RPMI7951 (cell line): Measurements from ENCODE around the gene ATG101. TPM values are rescaled to one million over a fixed set of nuclear protein-coding genes. Genes with fewer than 3 reads are reported as not detected.
"Not testable (repeated sequence)": the region's sequence is repeated elsewhere in the genome, so short reads cannot be mapped to it uniquely, and the experiment has no call there.

Experiments used
- DNase-seq: peaks from one replicate; pipeline ENCODE4 v3.0.0-alpha.2; 2012; ENCODE audit warnings: low read depth
- total RNA-seq: library from RNA; depleted of rRNA; stranded (reverse); fragments of >200 nt; shearing (Covaris generic); gene quantifications from 2 replicates; pipeline ENCODE4 v1.2.3, GENCODE V29; 2014; rRNA removed

Gene ATG101
- total RNA-seq, 1 experiment from 2014 or later, result 46.5 TPM

DNA sequence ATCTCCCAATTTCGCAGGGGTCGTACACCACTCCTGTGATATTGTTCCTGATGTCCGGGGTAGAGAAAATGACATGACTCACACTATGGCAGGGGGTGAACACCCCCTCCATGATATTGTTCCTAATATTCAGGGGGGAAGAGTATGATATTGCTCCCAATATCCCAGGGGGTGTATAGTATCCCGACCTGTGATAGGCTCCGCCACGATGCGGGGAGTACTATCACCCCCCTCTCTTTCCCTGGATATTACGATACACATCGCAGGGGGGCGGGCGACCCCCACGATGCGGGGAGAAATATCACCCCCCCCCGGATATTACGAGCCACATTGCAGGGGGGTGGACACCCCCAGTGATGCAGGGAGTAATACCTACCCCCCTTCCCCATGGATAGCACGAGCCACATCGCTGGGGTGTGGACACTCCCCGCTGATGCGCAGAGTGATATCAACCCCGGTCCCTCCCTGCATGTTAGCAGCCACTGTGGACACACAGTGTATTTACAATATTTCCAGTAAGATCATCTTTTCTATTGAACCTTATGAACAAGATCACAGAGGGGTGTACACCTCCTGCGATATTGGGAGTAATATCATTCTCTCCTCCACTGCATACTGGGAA, 27.4 kb downstream of the ATG101 start:
- no peak for DNase-seq

DNA sequence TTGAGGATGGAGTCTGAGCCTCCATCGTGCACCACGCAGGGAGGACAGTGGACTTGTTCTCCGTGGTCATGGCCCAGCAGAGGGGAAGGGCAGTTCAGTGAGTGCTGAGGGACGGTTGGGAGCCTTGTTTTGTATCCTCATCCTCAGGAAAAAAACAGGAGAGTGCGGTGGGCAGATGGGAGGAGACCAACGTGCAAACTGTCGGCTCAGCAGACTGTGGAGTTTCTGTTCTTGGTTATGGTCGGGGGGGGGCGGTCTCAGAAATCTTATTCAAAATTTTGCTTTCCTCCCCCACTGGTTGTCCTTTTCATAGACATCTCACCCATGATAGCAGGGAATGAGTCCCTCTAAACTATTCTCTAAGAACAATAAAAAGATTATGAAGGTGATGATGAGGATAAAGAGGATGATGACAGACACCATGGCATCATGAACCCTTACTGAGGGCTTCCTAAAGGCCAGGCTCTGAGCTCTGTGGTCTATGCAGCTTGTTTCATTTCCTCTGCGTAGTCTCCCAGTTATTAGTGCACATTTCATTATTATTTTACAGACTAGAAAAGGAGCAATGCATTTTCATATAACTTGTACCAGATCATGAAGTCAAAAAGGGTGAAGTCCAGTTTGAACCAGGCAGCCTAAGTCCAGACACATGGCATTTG, 34.8 kb downstream of the ATG101 start:
- not testable (repeated sequence) for DNase-seq

DNA sequence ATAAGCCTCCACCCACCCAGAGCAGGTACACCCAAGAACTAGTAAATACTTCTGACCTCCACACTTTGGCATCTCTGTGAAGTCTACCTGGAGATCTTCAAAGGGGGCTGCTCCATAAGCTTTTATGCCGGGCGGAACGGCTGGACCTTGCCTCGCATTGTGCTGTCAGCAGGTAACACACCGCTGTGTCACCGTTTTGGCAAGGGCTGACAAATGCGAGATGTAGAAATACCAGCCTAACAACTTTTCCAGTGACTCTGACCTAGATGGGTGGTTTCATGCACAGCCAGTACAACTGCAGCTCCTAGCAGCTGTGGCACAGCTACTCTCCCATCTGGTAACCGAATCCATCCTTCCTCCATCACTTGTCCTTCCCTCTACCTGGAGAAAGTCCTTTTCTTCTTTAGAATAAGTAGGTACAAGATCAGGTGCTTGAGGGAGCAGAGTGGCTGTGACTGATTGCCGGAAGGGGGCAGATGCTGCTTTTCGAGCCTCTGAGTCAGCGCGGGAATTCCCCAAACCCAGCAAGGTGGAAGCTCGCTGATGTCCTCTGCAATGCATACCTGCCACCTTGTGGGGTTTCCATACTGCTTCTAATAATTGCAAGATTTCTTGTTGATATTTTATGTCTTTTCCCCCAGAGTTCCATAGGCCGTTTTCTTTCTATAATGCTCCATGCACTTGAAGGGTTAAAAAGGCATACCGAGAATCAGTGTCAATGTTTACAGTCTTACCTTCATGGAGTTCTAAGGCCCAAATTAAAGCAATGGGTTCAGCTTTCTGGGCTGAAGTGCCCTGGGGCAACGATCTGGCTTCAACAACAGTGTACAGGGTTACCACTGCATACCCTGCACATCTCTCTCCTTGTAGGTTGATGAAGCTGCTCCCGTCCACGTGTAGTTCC, 46.7 kb downstream of the ATG101 start:
- DNase-seq, result not testable (repeated sequence)

DNA sequence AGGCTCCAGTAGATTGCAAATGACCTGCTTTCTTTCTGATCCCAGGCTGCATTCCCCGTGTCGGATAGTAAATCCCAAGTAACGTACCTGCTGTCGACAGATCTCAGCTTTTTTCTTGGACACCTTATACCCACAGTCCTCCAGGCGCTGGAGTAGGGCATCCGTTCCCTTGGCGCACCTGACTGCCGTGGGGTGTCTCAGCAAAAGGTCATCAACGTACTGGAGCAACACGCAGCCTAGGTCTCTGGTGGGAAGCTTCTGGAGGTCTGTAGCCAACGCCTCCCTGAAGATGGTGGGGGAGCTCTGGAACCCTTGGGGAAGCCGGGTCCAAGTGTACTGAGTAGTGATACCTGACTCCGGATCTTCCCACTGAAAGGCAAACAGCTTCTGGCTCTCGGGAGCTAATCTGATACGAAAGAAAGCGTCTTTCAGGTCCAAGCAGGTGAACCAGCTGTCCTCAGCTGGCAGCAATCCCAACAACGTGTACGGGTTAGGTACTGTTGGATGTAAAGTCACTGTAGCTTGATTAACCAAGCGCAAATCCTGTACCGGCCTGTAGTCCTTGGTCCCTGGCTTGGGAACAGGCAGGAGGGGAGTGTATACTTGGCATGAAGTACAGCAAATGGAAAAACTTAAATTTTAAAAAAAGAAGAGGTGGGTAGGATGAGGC, 48.2 kb downstream of the ATG101 start:
- not testable (repeated sequence) for DNase-seq

DNA sequence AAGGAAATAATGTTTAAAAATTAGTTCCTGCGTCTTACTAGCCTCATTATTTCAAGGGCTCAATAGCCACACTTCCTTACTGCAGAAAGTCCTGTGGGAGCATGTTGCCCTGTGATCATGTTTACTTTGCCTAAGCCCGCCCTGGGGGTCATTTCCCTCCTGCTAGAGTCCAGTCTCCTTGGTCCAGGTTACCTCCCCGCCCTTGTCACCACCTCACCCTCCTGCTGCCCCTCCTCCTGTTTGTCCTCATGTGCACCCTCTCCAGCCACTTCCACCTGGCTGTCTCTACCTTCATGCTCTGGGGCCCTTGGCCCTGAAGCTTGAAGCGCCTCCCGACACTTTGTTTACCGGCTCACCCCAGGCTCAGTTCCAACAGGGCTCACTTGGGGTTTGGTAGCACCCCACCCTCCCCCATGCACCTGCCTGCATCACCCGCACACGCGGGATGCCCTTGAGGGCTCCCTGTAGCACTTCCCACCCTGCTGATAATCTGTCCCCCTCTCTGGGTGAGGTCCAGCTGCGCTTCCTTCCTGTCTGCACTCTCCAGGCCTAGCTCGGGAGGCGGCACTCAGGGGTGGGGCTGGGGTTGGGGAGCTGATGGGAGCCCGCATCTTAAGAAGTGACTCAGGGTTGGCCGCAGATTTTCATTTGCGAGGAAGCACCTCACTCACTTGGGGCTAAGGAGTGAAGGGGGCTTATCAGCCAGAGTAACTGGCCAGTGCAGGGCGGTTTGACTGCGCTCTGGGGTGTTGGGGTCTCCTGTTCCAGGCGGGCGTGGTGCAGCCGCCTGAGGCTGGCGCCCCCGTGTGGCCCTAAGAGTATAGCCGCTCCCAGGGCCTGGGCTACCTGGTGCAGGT, 49.8 kb downstream of the ATG101 start:
- DNase-seq, result no peak

DNA sequence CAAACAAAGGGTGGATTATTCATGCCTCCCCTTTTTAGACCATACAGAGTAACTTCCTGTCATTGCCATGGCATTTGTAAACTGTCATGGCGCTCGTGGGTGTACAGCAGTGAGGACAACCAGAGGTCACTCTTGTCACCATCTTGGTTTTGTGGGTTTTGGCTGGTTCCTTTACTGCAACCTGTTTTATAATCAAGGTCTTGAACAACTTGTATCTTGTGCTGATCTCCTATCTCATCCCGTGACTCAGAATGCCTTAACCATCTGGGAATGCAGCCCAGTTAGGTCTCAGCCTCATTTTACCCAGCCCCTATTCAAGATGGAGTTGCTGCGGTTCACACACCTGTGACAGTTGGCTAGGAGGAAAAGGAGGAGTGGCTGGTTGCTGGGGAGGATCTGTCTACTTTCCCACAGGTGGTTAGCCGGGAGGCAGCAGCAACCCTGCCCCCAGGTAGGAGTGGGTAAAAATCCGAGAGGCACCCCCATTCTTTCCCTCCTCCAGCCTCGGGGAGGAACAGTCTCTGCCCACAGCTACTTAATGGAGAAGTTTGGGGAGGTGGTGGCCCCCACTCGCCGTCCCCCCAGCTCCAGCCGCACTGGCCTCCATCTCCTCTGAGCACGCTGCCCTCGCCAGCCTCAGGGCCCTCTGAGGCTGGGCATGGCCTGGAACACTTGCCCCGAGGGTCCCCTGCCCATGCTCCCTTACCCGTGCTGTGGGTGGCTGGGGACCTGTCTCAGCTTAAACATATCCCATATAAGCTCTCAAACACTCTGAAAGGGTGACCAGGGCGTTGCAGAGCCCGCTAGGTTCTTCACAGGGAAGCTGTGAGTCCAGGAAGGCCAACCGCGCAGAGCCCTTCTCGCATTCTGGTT, 51.4 kb downstream of the ATG101 start:
- peak; percentile 60 for DNase-seq

DNA sequence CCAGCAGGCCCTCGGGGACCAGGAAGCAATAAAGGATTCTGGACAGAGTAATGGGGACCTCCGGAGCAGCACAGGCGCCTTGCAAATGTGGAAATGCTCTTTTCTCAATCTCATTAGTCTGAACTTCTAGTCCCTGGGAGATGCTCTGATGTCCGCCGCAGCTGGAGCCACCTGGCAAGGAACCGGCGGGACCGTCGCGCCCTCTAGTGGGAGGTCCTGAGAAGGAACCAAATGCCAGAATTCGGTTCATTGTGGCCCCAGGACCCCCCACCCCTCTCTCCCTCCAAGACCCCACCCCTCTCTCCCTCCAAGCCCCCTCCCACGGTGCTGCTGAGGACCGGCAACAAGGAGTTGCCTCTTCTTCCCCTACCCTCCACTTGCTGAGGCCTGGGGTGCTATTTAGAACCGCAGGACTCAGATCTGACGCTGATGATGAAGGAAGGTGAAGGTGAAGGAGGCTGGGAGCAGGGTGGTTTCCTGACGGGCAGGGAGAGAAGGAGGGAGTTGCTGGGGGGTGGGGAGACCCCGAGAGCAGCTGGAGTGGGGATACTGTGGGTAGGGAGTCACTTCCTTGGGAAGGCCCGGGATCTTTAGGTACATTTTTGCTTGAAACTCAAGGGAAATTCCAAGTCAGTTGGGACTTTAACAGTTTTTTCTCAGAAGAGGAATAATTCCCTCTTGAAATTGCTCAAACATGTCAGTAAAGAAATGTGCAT, 52.2 kb downstream of the ATG101 start:
- peak; percentile 48 for DNase-seq

DNA sequence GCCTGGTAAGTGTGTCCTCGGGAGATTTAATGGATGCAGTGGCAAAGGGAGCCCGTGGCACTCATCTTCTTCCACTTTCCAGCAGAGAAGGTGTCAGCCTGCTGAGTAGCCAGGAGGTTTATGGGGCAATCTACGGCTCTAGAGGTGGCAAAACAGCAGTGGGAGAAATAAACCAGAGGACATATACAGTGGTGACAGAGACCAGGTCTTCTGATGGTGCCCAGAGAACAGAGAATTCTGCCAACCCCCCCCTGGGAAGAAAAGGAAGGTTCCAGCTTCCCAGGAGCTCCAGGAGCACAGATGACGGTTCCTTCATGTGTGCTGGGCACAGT, 52.7 kb downstream of the ATG101 start:
- no peak for DNase-seq

DNA sequence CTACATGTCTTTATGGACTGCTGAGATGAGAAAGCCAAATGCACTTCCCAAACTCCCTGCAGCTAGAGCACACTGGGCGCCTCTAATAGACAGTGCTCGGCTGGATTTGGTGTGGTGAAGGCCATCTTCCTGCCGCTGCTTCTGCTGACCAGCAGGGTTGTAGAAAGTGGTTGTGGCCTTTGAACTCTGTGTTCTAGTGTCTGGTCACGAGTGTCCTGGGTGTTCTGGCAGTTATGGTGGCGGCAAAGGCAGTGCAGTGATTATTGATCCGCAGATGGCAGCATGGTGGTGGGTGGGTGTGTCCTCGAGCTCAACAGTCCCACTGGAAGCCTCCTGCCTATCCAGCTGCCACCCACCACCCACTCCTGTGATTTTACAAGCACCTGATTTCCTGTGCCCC, 53.1 kb downstream of the ATG101 start:
- DNase-seq, result no peak

DNA sequence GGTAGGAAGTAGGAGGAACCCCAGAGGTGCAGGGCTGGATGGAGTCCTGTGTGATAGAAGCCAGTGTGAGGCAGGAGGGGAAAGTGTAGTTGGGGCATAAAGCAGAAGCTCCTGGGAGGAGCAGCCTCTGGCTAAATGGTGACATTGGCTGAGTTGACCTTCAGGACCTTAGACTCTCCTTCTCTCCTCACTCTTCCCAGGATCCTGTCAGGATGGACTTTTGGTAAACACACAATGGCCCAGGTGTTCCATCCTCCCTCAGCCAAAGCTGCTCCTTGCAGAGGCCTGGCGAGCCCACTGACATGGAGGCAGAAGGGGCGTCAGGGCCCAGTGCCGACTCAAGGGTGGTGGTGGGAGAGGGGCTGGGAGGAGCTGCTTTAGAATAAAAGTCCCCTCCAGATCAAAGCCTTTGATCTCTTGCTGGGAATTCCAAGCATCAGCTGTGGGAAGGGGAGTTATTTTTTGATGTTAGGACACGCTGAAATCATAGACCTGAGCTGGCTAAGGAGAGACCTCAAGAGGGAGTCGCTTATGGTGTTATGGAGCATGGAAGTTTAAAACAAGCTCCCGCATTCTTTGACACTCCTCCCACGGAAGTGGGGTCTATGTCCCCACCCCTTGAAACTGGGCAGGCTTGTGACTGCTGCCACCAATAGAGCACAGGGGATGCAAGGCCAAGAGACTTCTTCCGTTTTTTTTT, 53.9 kb downstream of the ATG101 start:
- DNase-seq, result no peak

DNA sequence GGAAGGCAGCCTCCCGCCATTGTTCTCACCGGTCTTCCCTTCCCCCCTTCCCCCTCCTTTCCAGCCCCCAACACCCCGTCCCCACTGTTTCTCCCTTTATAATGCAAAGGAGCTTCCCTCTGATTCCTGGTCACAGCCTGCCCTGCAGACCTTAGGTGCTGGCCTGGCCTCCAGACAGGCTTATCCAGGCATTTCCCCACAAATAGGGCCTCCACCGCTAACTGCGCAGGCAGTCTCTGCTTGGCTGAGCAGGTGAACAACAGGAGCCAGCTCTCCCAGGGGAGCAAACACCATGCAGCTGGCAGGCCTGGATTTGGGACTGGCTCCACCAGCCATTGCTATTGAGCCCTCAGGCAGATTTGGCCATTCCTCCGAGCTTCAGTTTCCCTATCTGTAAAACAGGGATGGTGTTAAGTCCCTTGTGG, 55.7 kb downstream of the ATG101 start:
- no peak for DNase-seq

DNA sequence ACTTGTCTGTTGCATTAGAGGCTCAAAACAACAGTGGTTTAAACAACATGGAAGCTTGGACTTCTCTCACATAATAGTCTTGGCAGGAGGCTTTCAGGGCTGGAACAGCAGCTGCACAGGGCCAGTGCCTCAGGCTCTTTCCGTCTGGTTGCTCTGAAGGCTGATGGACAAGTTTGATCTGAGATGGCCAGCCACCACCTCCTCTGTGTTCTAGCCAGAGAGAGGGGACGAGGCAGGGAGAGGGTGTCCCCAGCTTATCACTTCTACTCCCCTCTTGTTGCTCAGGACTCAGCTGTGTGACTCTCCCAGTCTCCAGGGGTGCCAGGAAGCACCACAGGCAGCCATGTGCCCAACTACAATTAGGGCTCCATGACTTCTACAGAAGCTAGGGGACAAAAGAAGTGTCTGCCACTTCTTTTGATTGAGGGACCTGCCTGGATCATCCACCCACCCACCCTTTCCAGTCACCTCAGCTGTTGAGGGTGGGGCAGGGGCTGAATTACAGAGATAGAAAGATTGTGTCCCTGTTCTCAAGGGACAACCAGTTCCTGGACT, 56.3 kb downstream of the ATG101 start:
- DNase-seq, result no peak

Other genes starting within 250 kb of the ATG101 start
- not detected in 2 replicates for gene FIGNL2, start 221.3 kb upstream of the ATG101 start, total RNA-seq
- gene ANKRD33, start 181.9 kb upstream of the ATG101 start, total RNA-seq, result not detected in 2 replicates
- 0.29 TPM in 1 of 2 replicates, not detected in the other for gene ACVRL1, start 162.5 kb upstream of the ATG101 start, total RNA-seq
- gene ACVR1B, start 118.3 kb upstream of the ATG101 start, total RNA-seq, result 2.1 and 3.2 TPM in 2 replicates
- 0.20 and 0.24 TPM in 2 replicates for gene TAMALIN, start 63.0 kb upstream of the ATG101 start, total RNA-seq
- gene NR4A1, start 18.5 kb upstream of the ATG101 start, total RNA-seq, result 3.0 and 5.6 TPM in 2 replicates
- gene SMIM41, start 9.7 kb downstream of the ATG101 start, total RNA-seq, result not detected in 2 replicates
- gene KRT80, start 122.0 kb downstream of the ATG101 start, total RNA-seq, result 1.3 and 2.1 TPM in 2 replicates
- 0.68 and 2.3 TPM in 2 replicates for gene KRT7, start 163.3 kb downstream of the ATG101 start, total RNA-seq
- gene KRT86, start 204.7 kb downstream of the ATG101 start, total RNA-seq, result 0.10 and 0.48 TPM in 2 replicates
- 0.72 and 0.88 TPM in 2 replicates for gene KRT81, start 221.6 kb downstream of the ATG101 start, total RNA-seq